Spleen (tissue), 7 donors: Measurements from ENCODE around the gene CNTNAP5.

ENCODE experiments used
- CTCF ChIP-seq, 11 experiments: fragments of 200-600 bp in 7 of 11; fragments of 450-650 bp in 4 of 11; sonication (generic) in 4 of 11; IDR thresholded peaks in 8 of 11; conservative IDR thresholded peaks in 3 of 11; 1 replicate in 7 of 11; 2 replicates in 4 of 11; pipeline versions ENCODE4 v1.4.0 to v1.8.0; 2016 to 2021; ENCODE audit warnings: antibody characterized with exemption in 11 of 11, inconsistent platforms in 4 of 11, mild to moderate bottlenecking in 1 of 11
- POLR2A ChIP-seq, 3 donors: fragments of 450-650 bp; IDR thresholded peaks; one replicate each; pipeline ENCODE4 v1.5.1; 2017; ENCODE audit warnings: antibody characterized with exemption in 3 of 3, mild to moderate bottlenecking in 1 of 3
- POLR2AphosphoS5 ChIP-seq, 3 donors: sonication (generic); formaldehyde crosslinking; IDR thresholded peaks; one replicate each; pipeline ENCODE4 v1.5.1; 2017; ENCODE audit warnings: antibody characterized with exemption in 3 of 3
- donor health status: DM: no; HTN: no; CAD: no; lungs with moderate emphysema.
- donor health status: DM: no; HTN: no; CAD: no.
- donor health status: DM: no; HTN: no; CAD: no.

DNA sequence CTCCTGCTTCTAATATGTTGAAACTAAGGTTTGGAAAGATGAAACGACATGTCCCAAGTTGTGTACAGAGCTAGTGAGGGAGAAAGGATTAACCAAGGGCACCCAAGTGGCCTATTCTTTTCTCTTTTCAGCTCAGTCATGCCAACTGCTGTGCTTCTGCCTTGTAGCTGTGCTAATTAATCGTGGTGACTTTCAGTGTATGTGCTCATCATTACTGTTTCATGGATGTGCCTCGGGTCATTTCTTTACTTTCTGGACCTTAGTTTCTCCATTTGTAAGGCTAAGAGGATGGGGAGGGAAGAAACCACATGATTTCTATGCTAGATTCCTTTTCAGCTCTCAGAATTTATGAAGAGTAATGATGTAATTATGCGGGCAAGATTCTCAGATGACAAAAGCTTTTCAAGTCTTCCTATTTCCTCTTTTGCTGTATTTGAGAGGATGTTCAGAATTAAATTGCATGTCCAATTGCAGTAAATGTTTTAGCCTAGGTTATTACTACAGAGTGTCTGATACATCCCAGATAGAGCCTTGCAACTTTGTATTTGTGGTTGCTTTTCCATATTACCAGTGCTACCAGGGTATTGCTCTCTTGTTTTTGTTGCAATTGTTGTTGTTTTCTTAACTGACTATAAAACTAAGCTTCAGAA is 621.2 kb downstream of the CNTNAP5 start:
- TF ChIP-seq CTCF (IDR thresholded peaks at IDR 0.05 in 8 of 11, conservative IDR thresholded peaks at IDR 0.05 in 3 of 11): no peak
- no peak for TF ChIP-seq POLR2AphosphoS5 (IDR thresholded peaks at IDR 0.05)
- no peak for TF ChIP-seq POLR2A (IDR thresholded peaks at IDR 0.05)
